Loucy (cell line): ENCODE results near the gene CPLX4.

Source experiments
- H2AFZ ChIP-seq: fragments of 200-600 bp; sonication (generic); 2 replicates; pipeline ENCODE4 v1.6.0; 2016; ENCODE audit warnings: antibody characterized with exemption, mild to moderate bottlenecking, low read length, moderate library complexity
- H3F3A ChIP-seq: fragments of 200-600 bp; 2 replicates; pipeline ENCODE4 v1.6.0; 2016; ENCODE audit warnings: antibody characterized with exemption, low read depth, mild to moderate bottlenecking
- H3K27me3 ChIP-seq: fragments of 200-600 bp; sonication (generic); 2 replicates; pipeline ENCODE4 v1.6.1; 2014; ENCODE audit warnings: low read length, mild to moderate bottlenecking; ENCODE audit not compliant: insufficient read depth, poor library complexity, severe bottlenecking
- H3K36me3 ChIP-seq: fragments of 200-600 bp; sonication (generic); 2 replicates; pipeline ENCODE4 v1.6.1; 2016; ENCODE audit warnings: low read length; ENCODE audit not compliant: insufficient read depth
- H3K4me1 ChIP-seq: fragments of 200-600 bp; sonication (generic); 2 replicates; pipeline ENCODE4 v1.5.1; 2014; ENCODE audit warnings: low read length, mild to moderate bottlenecking; ENCODE audit not compliant: insufficient read depth, poor library complexity, severe bottlenecking
- H3K4me2 ChIP-seq: fragments of 200-600 bp; sonication (generic); 2 replicates; pipeline ENCODE4 v1.6.0; 2014; ENCODE audit warnings: antibody characterized with exemption, low read length, low read depth, mild to moderate bottlenecking; ENCODE audit not compliant: poor library complexity, severe bottlenecking
- H3K4me3 ChIP-seq: fragments of 200-600 bp; sonication (generic); 2 replicates; pipeline ENCODE4 v1.5.1; 2014; ENCODE audit warnings: low read length, mild to moderate bottlenecking, mixed read lengths; ENCODE audit not compliant: poor library complexity, severe bottlenecking
- H3K79me2 ChIP-seq: fragments of 200-600 bp; sonication (generic); 2 replicates; pipeline ENCODE4 v1.6.1; 2014; ENCODE audit warnings: low read length; ENCODE audit not compliant: insufficient read depth
- H3K9ac ChIP-seq: fragments of 200-600 bp; sonication (generic); 2 replicates; pipeline ENCODE4 v1.6.0; 2014; ENCODE audit warnings: mild to moderate bottlenecking, low read depth, low read length, moderate library complexity; ENCODE audit not compliant: poor library complexity, severe bottlenecking
- H3K9me2 ChIP-seq: fragments of 200-600 bp; sonication (generic); replicated peaks from 2 replicates; pipeline ENCODE4 v1.6.1; 2016; ENCODE audit warnings: low read depth, low read length, mixed read lengths
- H3K9me3 ChIP-seq: fragments of 200-600 bp; sonication (generic); 2 replicates; pipeline ENCODE4 v1.6.1; 2014; ENCODE audit warnings: mild to moderate bottlenecking, antibody characterized with exemption, low read length, low read depth; ENCODE audit not compliant: insufficient read depth
- H4K20me1 ChIP-seq: fragments of 200-600 bp; sonication (generic); 2 replicates; pipeline ENCODE4 v1.6.0; 2014; ENCODE audit warnings: antibody characterized with exemption, low read length, mild to moderate bottlenecking; ENCODE audit not compliant: insufficient read depth, poor library complexity, severe bottlenecking
- CTCF ChIP-seq: fragments of 200-600 bp; sonication (generic); conservative IDR thresholded peaks from 2 replicates; pipeline ENCODE4 v1.5.1; 2014; ENCODE audit warnings: mild to moderate bottlenecking, antibody characterized with exemption, low read length
- EZH2phosphoT487 ChIP-seq: fragments of 200-600 bp; IDR thresholded peaks from 2 replicates; pipeline ENCODE4 v1.6.1; 2018; ENCODE audit warnings: antibody characterized with exemption, mild to moderate bottlenecking, moderate library complexity, borderline replicate concordance

The CPLX4 gene

GRCh38 chr18:59265246-59265973 is 53.0 kb downstream of the CPLX4 start:
- Histone ChIP-seq H3K9ac (no peak overlapping the region), H3K9me3 (no peaks in the 10 kb centered on the region), H3K4me3 (no peak overlapping the region), H3K4me1 (no peaks in the 10 kb centered on the region), H3K79me2 (no peaks in the 10 kb centered on the region), H4K20me1 (no peaks in the 10 kb centered on the region), H3F3A (no peaks in the 10 kb centered on the region), H3K36me3 (no peaks in the 10 kb centered on the region), H3K4me2 (no peak overlapping the region), H3K9me2 (no peaks in the 10 kb centered on the region), H3K27me3 (no peaks in the 10 kb centered on the region), H2AFZ (no peak overlapping the region)
- TF ChIP-seq CTCF (no peak), EZH2phosphoT487 (no peak)

GRCh38 chr18:59264651-59265245 is 53.7 kb downstream of the CPLX4 start:
- no peaks in the 10 kb centered on the region for H3K4me1 ChIP-seq
- H4K20me1 ChIP-seq, result no peaks in the 10 kb centered on the region
- H3K79me2 ChIP-seq, result no peaks in the 10 kb centered on the region
- no peak overlapping the region for H3K4me3 ChIP-seq
- TF ChIP-seq EZH2phosphoT487 (no peak), CTCF (no peak)
- H3K9me2 ChIP-seq, result no peaks in the 10 kb centered on the region
- no peaks in the 10 kb centered on the region for H3F3A ChIP-seq
- H3K9ac ChIP-seq, result no peak overlapping the region
- no peaks in the 10 kb centered on the region for H3K9me3 ChIP-seq
- H3K27me3 ChIP-seq, result no peaks in the 10 kb centered on the region
- no peak overlapping the region for H3K4me2 ChIP-seq
- H2AFZ ChIP-seq, result no peak overlapping the region
- H3K36me3 ChIP-seq, result no peaks in the 10 kb centered on the region

- H3K4me3 ChIP-seq, result no peak overlapping the region
- H3K9me3 ChIP-seq, result no peaks in the 10 kb centered on the region
- no peaks in the 10 kb centered on the region for H3K27me3 ChIP-seq
- no peak overlapping the region for H2AFZ ChIP-seq
- H3K4me2 ChIP-seq, result no peak overlapping the region
- no peaks in the 10 kb centered on the region for H3K9me2 ChIP-seq
- TF ChIP-seq CTCF, result no peak
- no peak for TF ChIP-seq EZH2phosphoT487
- H3K9ac ChIP-seq, result no peak overlapping the region
- H3K36me3 ChIP-seq, result no peaks in the 10 kb centered on the region
- no peaks in the 10 kb centered on the region for H3K79me2 ChIP-seq
- no peaks in the 10 kb centered on the region for H3F3A ChIP-seq
- no peaks in the 10 kb centered on the region for H3K4me1 ChIP-seq
- no peaks in the 10 kb centered on the region for H4K20me1 ChIP-seq
Observed at GRCh38 chr18:59264121-59264571, 54.3 kb downstream of the CPLX4 start.
